A673 (cell line): ENCODE results near the gene THNSL1. TPM values are rescaled to one million over a fixed set of nuclear protein-coding genes. Genes with fewer than 3 reads are reported as not detected.
"Not testable (repeated sequence)": the region's sequence is repeated elsewhere in the genome, so short reads cannot be mapped to it uniquely, and the experiment has no call there.

Experiments used
- BruUV-seq: library from RNA; stranded (reverse); fragments of 400-500 nt; replicated peaks from 2 replicates; lab custom pipeline; 2021; lab: Mats Ljungman, UMichigan
- CTCF ChIA-PET: fragments of 300-600 bp; sonication (Branson Sonifier 250); formaldehyde crosslinking; loops from one replicate; lab custom pipeline; 2022; ENCODE audit warnings: antibody characterized with exemption; lab: Charles Lee
- POLR2A ChIA-PET: fragments of 300-600 bp; sonication (Branson Sonifier 250); formaldehyde crosslinking; loops from one replicate; lab custom pipeline; 2022; ENCODE audit warnings: antibody characterized with exemption; ENCODE audit not compliant: low non-redundant PET; lab: Charles Lee
- DNase-seq: peaks from one replicate; pipeline ENCODE4 v3.0.0-alpha.2; 2015; ENCODE audit warnings: low spot score
- H3K27ac ChIP-seq: fragments of 200-600 bp; sonication (generic); 2 replicates; pipeline ENCODE4 v1.5.1; 2016; ENCODE audit warnings: mixed run types, low read depth, mild to moderate bottlenecking, mixed read lengths, antibody characterized with exemption, low read length; ENCODE audit not compliant: poor library complexity, severe bottlenecking
- H3K27me3 ChIP-seq: fragments of 200-600 bp; sonication (generic); replicated peaks from 2 replicates; pipeline ENCODE4 v1.6.1; 2017; ENCODE audit warnings: mixed run types, low read depth, mild to moderate bottlenecking, mixed read lengths, antibody characterized with exemption, low read length; ENCODE audit not compliant: insufficient read depth, poor library complexity
- H3K36me3 ChIP-seq: fragments of 200-600 bp; sonication (generic); 2 replicates; pipeline ENCODE4 v1.6.1; 2016; ENCODE audit warnings: mixed run types, mild to moderate bottlenecking, mixed read lengths, antibody characterized with exemption, low read length; ENCODE audit not compliant: insufficient read depth, poor library complexity, severe bottlenecking
- H3K4me1 ChIP-seq: fragments of 200-600 bp; sonication (generic); 2 replicates; pipeline ENCODE4 v1.6.1; 2017; ENCODE audit warnings: mixed run types, mild to moderate bottlenecking, mixed read lengths, antibody characterized with exemption, low read length; ENCODE audit not compliant: insufficient read depth, poor library complexity, severe bottlenecking
- H3K4me3 ChIP-seq: fragments of 200-600 bp; sonication (generic); 2 replicates; pipeline ENCODE4 v1.5.1; 2016; ENCODE audit warnings: low read depth, mixed run types, mild to moderate bottlenecking, mixed read lengths, low read length; ENCODE audit not compliant: poor library complexity, severe bottlenecking
- H3K9me3 ChIP-seq: fragments of 200-600 bp; sonication (generic); 2 replicates; pipeline ENCODE4 v1.6.1; 2016; ENCODE audit warnings: mixed run types, low read depth, mild to moderate bottlenecking, mixed read lengths, antibody characterized with exemption, low read length; ENCODE audit not compliant: poor library complexity, severe bottlenecking
- EZH2 ChIP-seq: fragments of 200-600 bp; sonication (generic); IDR thresholded peaks from 2 replicates; pipeline ENCODE4 v1.6.1; 2017; ENCODE audit warnings: borderline replicate concordance, low read depth, mild to moderate bottlenecking, mixed read lengths, antibody characterized with exemption, low read length; ENCODE audit not compliant: poor library complexity, severe bottlenecking
- intact Hi-C: fragments of 100-400 bp; cut with micrococcal nuclease; formaldehyde crosslinking; loops from one replicate; pipeline ENCODE4 v1.10.0; 2022; ENCODE audit not compliant: unreplicated experiment
- total RNA-seq: library from RNA; stranded (reverse); gene quantifications from 2 replicates; pipeline ENCODE4 v1.2.3, GENCODE V29; 2021
- TF ChIP-seq, protein P1 (sequence below): fragments of 300-800, 200-600 bp; sonication (generic); conservative IDR thresholded peaks from 2 replicates; pipeline ENCODE4 v1.5.1; 2017; ENCODE audit warnings: low read depth, mild to moderate bottlenecking, antibody characterized with exemption, low read length, moderate library complexity, mixed read lengths

THNSL1 gene
- total RNA-seq, 1 experiment from 2014 or later = 7.1 TPM

GRCh38 chr10:24995072-24995471 lies 21.3 kb upstream of the THNSL1 start:
- DNase-seq = no peak
- Histone ChIP-seq H3K4me3 (no peak overlapping the region), H3K27me3 (no peaks in the 10 kb centered on the region), H3K27ac (no peak overlapping the region), H3K9me3 (peaks cover 2% of the 10 kb centered on the region), H3K4me1 (no peaks in the 10 kb centered on the region), H3K36me3 (no peaks in the 10 kb centered on the region)
- TF ChIP-seq, protein P1, sequence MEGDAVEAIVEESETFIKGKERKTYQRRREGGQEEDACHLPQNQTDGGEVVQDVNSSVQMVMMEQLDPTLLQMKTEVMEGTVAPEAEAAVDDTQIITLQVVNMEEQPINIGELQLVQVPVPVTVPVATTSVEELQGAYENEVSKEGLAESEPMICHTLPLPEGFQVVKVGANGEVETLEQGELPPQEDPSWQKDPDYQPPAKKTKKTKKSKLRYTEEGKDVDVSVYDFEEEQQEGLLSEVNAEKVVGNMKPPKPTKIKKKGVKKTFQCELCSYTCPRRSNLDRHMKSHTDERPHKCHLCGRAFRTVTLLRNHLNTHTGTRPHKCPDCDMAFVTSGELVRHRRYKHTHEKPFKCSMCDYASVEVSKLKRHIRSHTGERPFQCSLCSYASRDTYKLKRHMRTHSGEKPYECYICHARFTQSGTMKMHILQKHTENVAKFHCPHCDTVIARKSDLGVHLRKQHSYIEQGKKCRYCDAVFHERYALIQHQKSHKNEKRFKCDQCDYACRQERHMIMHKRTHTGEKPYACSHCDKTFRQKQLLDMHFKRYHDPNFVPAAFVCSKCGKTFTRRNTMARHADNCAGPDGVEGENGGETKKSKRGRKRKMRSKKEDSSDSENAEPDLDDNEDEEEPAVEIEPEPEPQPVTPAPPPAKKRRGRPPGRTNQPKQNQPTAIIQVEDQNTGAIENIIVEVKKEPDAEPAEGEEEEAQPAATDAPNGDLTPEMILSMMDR = no peak
- TF ChIP-seq EZH2 = no peak
- ChIA-PET POLR2A (no interaction called here), CTCF (no interaction called here)
- BruUV-seq = no TSS peak
- intact Hi-C loops = no loop called here

- POLR2A ChIA-PET = no interaction called here
- DNase-seq = no peak
- intact Hi-C loops = no loop called here
- CTCF ChIA-PET = no interaction called here
- Histone ChIP-seq H3K27me3 (no peaks in the 10 kb centered on the region), H3K9me3 (peaks cover 10% of the 10 kb centered on the region), H3K27ac (no peak overlapping the region), H3K4me1 (no peaks in the 10 kb centered on the region), H3K4me3 (no peak overlapping the region), H3K36me3 (no peaks in the 10 kb centered on the region)
- TF ChIP-seq, protein P1 = no peak
- no peak for TF ChIP-seq EZH2
- BruUV-seq = no TSS peak
Observed at GRCh38 chr10:24998044-24998443, 18.4 kb upstream of the THNSL1 start.

DNA sequence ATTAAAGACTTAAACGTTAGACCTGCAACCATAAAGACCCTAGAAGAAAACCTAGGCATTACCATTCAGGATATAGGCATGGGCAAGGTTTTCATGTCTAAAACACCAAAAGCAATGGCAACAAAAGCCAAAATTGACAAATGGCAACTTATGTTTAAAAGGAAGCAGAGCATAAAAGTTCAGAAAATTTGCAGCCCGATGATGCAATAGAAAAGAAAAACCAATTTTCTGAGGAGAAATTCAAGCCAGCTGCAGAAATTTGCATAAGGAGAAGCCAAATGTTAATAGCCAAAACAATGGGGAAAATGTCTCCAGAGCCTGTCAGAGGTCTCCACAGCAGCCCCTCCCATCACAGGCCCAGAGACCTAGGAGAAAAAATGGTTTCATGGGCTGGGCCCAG lies 4.8 kb upstream of the THNSL1 start:
- H3K27me3 ChIP-seq, H3K27ac ChIP-seq, BruUV-seq, DNase-seq, H3K4me1 ChIP-seq, CTCF ChIA-PET, POLR2A ChIA-PET, H3K9me3 ChIP-seq, H3K36me3 ChIP-seq, H3K4me3 ChIP-seq: not testable (repeated sequence)
- intact Hi-C loops = loop anchor here (10.0 kb wide), 1 partner anchor 157 kb away; no protein-coding TSS in a partner anchor

GRCh38 chr10:25014579-25014978 lies 1.8 kb upstream of the THNSL1 start:
- ChIA-PET POLR2A (no interaction called here), CTCF (no interaction called here)
- Histone ChIP-seq H3K9me3 (no peaks in the 10 kb centered on the region), H3K4me1 (peaks cover 6% of the 10 kb centered on the region), H3K27me3 (no peaks in the 10 kb centered on the region), H3K36me3 (no peaks in the 10 kb centered on the region), H3K27ac (no peak overlapping the region), H3K4me3 (no peak overlapping the region)
- intact Hi-C loops = loop anchor here (10.0 kb wide), 1 partner anchor 160 kb away; no protein-coding TSS in a partner anchor
- no peak for TF ChIP-seq EZH2
- TF ChIP-seq, protein P1 = no peak
- no peak for DNase-seq
- no TSS peak for BruUV-seq
